Prostate gland (tissue), 2 donors: ENCODE data around the gene ZNF112. TPM values are rescaled to one million over a fixed set of nuclear protein-coding genes. Genes with fewer than 3 reads are reported as not detected.
"Not testable (repeated sequence)": the region's sequence is repeated elsewhere in the genome, so short reads cannot be mapped to it uniquely, and the experiment has no call there.

ENCODE experiments used
- DNase-seq: peaks from one replicate; pipeline ENCODE4 v3.0.0-alpha.2; 2019; ENCODE audit warnings: low spot score
- H3K27ac ChIP-seq, 2 donors: fragments of 200-600 bp; sonication (generic); 2 replicates each; pipeline ENCODE4 v1.5.1; 2017 to 2019
- H3K27me3 ChIP-seq: fragments of 200-600 bp; sonication (generic); replicated peaks from 2 replicates; pipeline ENCODE4 v1.5.1; 2019; ENCODE audit not compliant: insufficient read depth
- H3K36me3 ChIP-seq, 2 donors: fragments of 200-600 bp; sonication (generic); 1 replicate in 1 of 2; 2 replicates in 1 of 2; pipeline versions ENCODE4 v1.5.1 to v1.8.1; 2017 to 2019
- H3K4me1 ChIP-seq: fragments of 200-600 bp; sonication (generic); replicated peaks from 2 replicates; pipeline ENCODE4 v1.5.1; 2019
- H3K4me3 ChIP-seq, 2 donors: fragments of 200-600 bp; sonication (generic); 2 replicates each; pipeline ENCODE4 v1.5.1; 2017 to 2019
- H3K9me3 ChIP-seq: fragments of 200-600 bp; sonication (generic); 2 replicates; pipeline ENCODE4 v1.5.1; 2017
- POLR2A ChIP-seq: fragments of 450-650 bp; IDR thresholded peaks from one replicate; pipeline ENCODE4 v1.6.1; 2016; ENCODE audit warnings: antibody characterized with exemption, mild to moderate bottlenecking
- POLR2AphosphoS5 ChIP-seq: sonication (generic); formaldehyde crosslinking; IDR thresholded peaks from one replicate; pipeline ENCODE4 v1.6.1; 2017; ENCODE audit warnings: antibody characterized with exemption
- WGBS: methylation state at CpG from one replicate; pipeline ENCODE4 v1.1.5; 2018; 5-methylcytosine and 5-hydroxymethylcytosine counted together
- intact Hi-C: fragments of 100-400 bp; cut with DNase I; formaldehyde crosslinking; loops from one replicate; pipeline ENCODE4 v1.14.2; 2022
- total RNA-seq, 2 donors: library from RNA; depleted of rRNA; stranded (reverse); fragments of >200 nt; gene quantifications; one replicate each; pipeline ENCODE4 v1.1.0, GENCODE V29; 2016
- TF ChIP-seq, protein P1 (sequence below), 4 experiments: fragments of 200-600 bp in 2 of 4; fragments of 450-650 bp in 2 of 4; sonication (generic) in 2 of 4; IDR thresholded peaks; 1 replicate in 3 of 4; 2 replicates in 1 of 4; pipeline ENCODE4 v1.5.1; 2016 to 2019; ENCODE audit warnings: antibody characterized with exemption in 4 of 4, mild to moderate bottlenecking in 2 of 4, moderate library complexity in 2 of 4

ZNF112 gene
- total RNA-seq, 2 donors from 2014 or later: 7.1 to 7.3 TPM

DNA sequence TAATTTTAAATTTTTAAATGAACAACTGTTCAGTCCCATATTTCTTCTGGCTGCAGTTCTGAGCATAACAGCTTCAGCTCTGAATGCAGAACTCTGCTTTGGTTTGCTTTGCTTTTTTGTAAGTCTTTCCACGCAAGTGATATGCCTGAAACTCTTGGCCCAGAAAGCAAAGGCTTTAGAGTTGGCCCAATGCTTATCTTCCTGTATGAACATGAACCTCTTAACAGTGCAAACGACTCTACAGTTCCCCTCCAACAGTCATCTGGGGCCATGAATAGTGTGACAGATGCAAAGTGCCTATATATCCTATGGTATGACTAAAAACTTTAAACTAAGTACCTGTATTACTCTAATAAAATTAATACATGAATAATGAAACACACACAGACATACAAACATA, 14.7 kb downstream of the ZNF112 start:
- H3K36me3 ChIP-seq: no peaks in the 10 kb centered on the region
- no peaks in the 10 kb centered on the region for H3K4me1 ChIP-seq

DNA sequence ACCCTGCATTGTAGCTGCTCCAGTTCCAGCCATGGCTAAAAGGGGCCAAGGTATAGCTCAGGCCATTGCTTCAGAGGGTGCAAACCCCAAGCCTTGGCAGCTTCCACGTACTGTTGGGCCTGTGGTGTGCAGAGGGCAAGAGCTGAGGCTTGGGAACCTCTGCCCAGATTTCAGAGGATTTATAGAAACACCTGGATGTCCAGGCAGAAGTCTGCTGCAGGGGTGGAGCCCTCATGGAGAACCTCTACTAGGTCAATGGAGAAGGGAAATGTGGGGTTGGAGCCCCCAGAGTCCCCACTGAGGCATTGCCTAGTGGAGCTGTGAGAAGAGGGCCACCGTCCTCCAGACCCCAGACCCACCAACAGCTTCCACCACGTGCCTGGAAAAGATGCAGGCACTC, 21.8 kb downstream of the ZNF112 start:
- peaks cover 20% of the 10 kb centered on the region in 2 donors for H3K36me3 ChIP-seq
- H3K9me3 ChIP-seq, H3K27me3 ChIP-seq, DNase-seq, intact Hi-C loops, H3K4me1 ChIP-seq, H3K4me3 ChIP-seq, H3K27ac ChIP-seq: not testable (repeated sequence)
- 60% methylated on average over 3 of the region's 3 CpGs for WGBS

More for the DNA sequence above, 14.7 kb downstream of the ZNF112 start:
- 95% methylated on average over 2 of the region's 2 CpGs for WGBS
- Histone ChIP-seq H3K9me3 (no peaks in the 10 kb centered on the region), H3K4me3 (no peak overlapping the region), H3K27me3 (no peaks in the 10 kb centered on the region), H3K27ac (no peak overlapping the region)
- TF ChIP-seq POLR2AphosphoS5: no peak
- intact Hi-C loops: no loop called here
- no peak for DNase-seq

DNA sequence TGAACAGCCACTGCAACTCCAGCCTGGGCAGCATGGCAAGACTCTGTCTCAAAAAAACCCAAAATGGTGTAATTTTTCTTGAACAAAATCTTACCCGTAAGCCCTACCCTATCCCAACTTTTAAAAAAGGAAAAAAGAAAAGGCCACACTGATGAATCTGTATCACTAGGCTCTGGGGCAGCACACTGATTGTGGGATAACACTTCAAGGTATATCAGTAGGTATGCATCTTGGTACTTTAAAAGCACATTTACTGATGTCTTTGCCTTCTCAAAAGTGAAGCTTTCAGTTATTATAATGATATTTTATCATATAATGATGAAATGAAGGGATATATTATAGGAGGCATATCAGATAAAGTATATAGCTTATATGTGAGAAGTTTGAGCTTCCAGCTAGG, 24.3 kb downstream of the ZNF112 start:
- H3K27me3 ChIP-seq: no peaks in the 10 kb centered on the region
- no peak for DNase-seq
- H3K9me3 ChIP-seq: peaks cover 4% of the 10 kb centered on the region
- no peaks in the 10 kb centered on the region for H3K4me1 ChIP-seq
- peaks cover 24 to 27% of the 10 kb centered on the region in 2 donors for H3K36me3 ChIP-seq
- intact Hi-C loops: no loop called here
- H3K27ac ChIP-seq: no peak overlapping the region
- no peak for TF ChIP-seq POLR2AphosphoS5
- no peak for TF ChIP-seq POLR2A
- TF ChIP-seq, protein P1, sequence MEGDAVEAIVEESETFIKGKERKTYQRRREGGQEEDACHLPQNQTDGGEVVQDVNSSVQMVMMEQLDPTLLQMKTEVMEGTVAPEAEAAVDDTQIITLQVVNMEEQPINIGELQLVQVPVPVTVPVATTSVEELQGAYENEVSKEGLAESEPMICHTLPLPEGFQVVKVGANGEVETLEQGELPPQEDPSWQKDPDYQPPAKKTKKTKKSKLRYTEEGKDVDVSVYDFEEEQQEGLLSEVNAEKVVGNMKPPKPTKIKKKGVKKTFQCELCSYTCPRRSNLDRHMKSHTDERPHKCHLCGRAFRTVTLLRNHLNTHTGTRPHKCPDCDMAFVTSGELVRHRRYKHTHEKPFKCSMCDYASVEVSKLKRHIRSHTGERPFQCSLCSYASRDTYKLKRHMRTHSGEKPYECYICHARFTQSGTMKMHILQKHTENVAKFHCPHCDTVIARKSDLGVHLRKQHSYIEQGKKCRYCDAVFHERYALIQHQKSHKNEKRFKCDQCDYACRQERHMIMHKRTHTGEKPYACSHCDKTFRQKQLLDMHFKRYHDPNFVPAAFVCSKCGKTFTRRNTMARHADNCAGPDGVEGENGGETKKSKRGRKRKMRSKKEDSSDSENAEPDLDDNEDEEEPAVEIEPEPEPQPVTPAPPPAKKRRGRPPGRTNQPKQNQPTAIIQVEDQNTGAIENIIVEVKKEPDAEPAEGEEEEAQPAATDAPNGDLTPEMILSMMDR (IDR thresholded peaks at IDR 0.05): no peak
- 95% methylated on average over 1 of the region's 1 CpG for WGBS
- no peak overlapping the region for H3K4me3 ChIP-seq

DNA sequence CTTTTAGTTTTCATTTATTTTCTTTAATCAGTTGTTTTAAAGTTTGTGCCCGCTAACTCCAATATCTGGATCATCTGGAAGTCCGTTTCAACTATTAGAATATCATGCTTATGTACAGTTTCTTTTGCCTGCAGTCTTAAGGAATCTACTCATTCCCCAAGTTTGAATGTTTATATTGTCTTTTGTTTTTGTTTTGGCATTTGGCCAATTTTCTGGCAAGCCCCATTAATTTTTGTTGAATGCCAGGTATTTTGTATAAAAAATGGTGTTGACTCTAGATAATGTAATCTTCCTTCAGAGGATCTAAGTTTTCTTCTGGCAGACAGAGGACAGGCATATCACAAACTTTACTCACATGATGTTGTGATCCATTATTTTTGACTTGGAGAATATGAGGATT, 40.6 kb downstream of the ZNF112 start:
- no peak for DNase-seq
- Histone ChIP-seq H3K9me3 (no peaks in the 10 kb centered on the region), H3K4me3 (no peak overlapping the region), H3K27me3 (no peaks in the 10 kb centered on the region), H3K27ac (no peak overlapping the region), H3K36me3 (no peaks in the 10 kb centered on the region), H3K4me1 (no peaks in the 10 kb centered on the region)
- intact Hi-C loops: no loop called here
- WGBS: 75% methylated on average over 2 of the region's 2 CpGs
- no peak for TF ChIP-seq POLR2AphosphoS5
- TF ChIP-seq, protein P1 (IDR thresholded peaks at IDR 0.05): no peak
- no peak for TF ChIP-seq POLR2A

DNA sequence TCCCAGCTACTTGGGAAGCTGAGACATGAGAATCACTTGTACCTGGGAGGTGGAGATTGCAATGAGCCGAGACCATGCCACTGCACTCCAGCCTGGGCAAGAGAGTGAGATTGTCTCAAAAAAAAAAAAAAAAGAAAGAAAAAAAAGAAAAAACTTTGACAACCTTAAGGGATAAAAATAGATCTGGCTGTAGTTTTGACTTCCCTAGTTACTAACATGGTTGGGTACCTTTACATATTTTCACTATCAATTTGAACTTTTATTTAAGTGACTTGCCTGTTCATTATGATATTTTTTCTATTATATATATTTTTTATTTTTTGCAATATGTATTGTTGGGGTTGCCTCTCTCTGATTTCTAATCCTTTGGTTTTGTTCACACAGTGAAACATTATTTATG, 43.2 kb downstream of the ZNF112 start:
- Histone ChIP-seq H3K4me3 (no peak overlapping the region), H3K27ac (no peak overlapping the region), H3K27me3 (no peaks in the 10 kb centered on the region), H3K36me3 (no peaks in the 10 kb centered on the region), H3K9me3 (no peaks in the 10 kb centered on the region), H3K4me1 (no peaks in the 10 kb centered on the region)
- no peak for DNase-seq
- 91% methylated on average over 1 of the region's 1 CpG for WGBS
- intact Hi-C loops: no loop called here
- TF ChIP-seq, protein P1 (IDR thresholded peaks at IDR 0.05): no peak
- no peak for TF ChIP-seq POLR2A
- TF ChIP-seq POLR2AphosphoS5: no peak

DNA sequence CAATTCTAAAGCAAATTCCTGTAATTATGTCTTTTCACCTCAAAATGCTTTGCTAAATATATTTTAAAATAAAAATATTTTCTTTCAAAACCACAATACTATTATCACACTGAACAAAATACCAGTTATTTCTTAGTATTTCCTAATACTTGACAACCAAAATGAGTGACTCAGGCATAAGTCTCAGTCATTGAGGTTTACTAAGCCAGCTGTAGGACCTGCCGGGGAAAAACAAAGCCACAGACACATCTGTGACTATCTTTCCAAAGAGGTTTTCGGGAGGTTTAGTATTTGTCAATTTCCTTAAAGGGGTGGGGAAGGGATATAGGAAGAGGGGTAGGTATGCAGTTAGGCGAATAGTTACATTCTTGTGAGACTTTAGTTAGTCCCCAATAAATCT, 48.5 kb downstream of the ZNF112 start:
- H3K9me3 ChIP-seq: no peaks in the 10 kb centered on the region
- intact Hi-C loops: no loop called here
- H3K27ac ChIP-seq: no peak overlapping the region
- no peak for TF ChIP-seq POLR2AphosphoS5
- TF ChIP-seq, protein P1 (IDR thresholded peaks at IDR 0.05): no peak
- H3K36me3 ChIP-seq: no peaks in the 10 kb centered on the region
- no peak for DNase-seq
- WGBS: 91% methylated on average over 3 of the region's 3 CpGs
- H3K4me1 ChIP-seq: no peaks in the 10 kb centered on the region
- H3K27me3 ChIP-seq: no peaks in the 10 kb centered on the region
- H3K4me3 ChIP-seq: no peak overlapping the region
